GM21515 (cell line): ENCODE measurements around the gene PIK3R4.

Source experiments
- ATAC-seq: cut with Tn5 transposase; IDR thresholded peaks from one replicate; pipeline ENCODE4 v1.9.1; 2021; ENCODE audit not compliant: unreplicated experiment

PIK3R4 gene

GRCh38 chr3:130746246-130747039, at the start of gene PIK3R4:
PIK3R4 (minus strand) TSS chr3:130746829; CDS start chr3:130745218, 1,611 bp downstream.
- ATAC-seq, result peak; percentile 95

- ATAC-seq, result no peak
Observed at GRCh38 chr3:130795396-130795795, 48.8 kb upstream of the PIK3R4 start.

- no peak for ATAC-seq
Observed at GRCh38 chr3:130792246-130792645, 45.6 kb upstream of the PIK3R4 start.

GRCh38 chr3:130789782-130790322, 43.2 kb upstream of the PIK3R4 start:
- no peak for ATAC-seq

- no peak for ATAC-seq
Observed at GRCh38 chr3:130787422-130788068, 40.9 kb upstream of the PIK3R4 start.

GRCh38 chr3:130786306-130786705, 39.7 kb upstream of the PIK3R4 start:
- no peak for ATAC-seq

- ATAC-seq, result no peak
Observed at GRCh38 chr3:130783629-130784028, 37.0 kb upstream of the PIK3R4 start.

GRCh38 chr3:130779486-130779885, 32.9 kb upstream of the PIK3R4 start:
- ATAC-seq, result no peak

- ATAC-seq, result peak; percentile 93
Observed at GRCh38 chr3:130779031-130779430, 32.4 kb upstream of the PIK3R4 start.

GRCh38 chr3:130773366-130773765, 26.7 kb upstream of the PIK3R4 start:
- no peak for ATAC-seq

GRCh38 chr3:130772129-130772528, 25.5 kb upstream of the PIK3R4 start:
- no peak for ATAC-seq

GRCh38 chr3:130770644-130771043, 24.0 kb upstream of the PIK3R4 start:
- ATAC-seq, result no peak

GRCh38 chr3:130761730-130762311, 15.2 kb upstream of the PIK3R4 start:
- no peak for ATAC-seq

- no peak for ATAC-seq
Observed at GRCh38 chr3:130760922-130761321, 14.3 kb upstream of the PIK3R4 start.

GRCh38 chr3:130759692-130760338, 13.2 kb upstream of the PIK3R4 start:
- ATAC-seq, result peak; percentile 58

GRCh38 chr3:130758624-130759369, 12.2 kb upstream of the PIK3R4 start:
- ATAC-seq, result no peak

- ATAC-seq, result no peak
Observed at GRCh38 chr3:130757611-130758150, 11.1 kb upstream of the PIK3R4 start.

- no peak for ATAC-seq
Observed at GRCh38 chr3:130755666-130756065, 9.0 kb upstream of the PIK3R4 start.

- no peak for ATAC-seq
Observed at GRCh38 chr3:130748981-130749380, 2.4 kb upstream of the PIK3R4 start.

- ATAC-seq, result no peak
Observed at GRCh38 chr3:130748467-130748861, 1.8 kb upstream of the PIK3R4 start.
